Activated CD8-positive, alpha-beta memory T cell treated with anti-CD3 and anti-CD28 coated beads for 4 hours (primary cell): ENCODE data around the gene ZC3H6.
"Not testable (repeated sequence)": the region's sequence is repeated elsewhere in the genome, so short reads cannot be mapped to it uniquely, and the experiment has no call there.

Source experiments
- DNase-seq, 2 donors: peaks; one replicate each; pipeline ENCODE4 v3.0.0-alpha.2; 2020; ENCODE audit warnings: low read depth in 2 of 2

Gene ZC3H6

DNA sequence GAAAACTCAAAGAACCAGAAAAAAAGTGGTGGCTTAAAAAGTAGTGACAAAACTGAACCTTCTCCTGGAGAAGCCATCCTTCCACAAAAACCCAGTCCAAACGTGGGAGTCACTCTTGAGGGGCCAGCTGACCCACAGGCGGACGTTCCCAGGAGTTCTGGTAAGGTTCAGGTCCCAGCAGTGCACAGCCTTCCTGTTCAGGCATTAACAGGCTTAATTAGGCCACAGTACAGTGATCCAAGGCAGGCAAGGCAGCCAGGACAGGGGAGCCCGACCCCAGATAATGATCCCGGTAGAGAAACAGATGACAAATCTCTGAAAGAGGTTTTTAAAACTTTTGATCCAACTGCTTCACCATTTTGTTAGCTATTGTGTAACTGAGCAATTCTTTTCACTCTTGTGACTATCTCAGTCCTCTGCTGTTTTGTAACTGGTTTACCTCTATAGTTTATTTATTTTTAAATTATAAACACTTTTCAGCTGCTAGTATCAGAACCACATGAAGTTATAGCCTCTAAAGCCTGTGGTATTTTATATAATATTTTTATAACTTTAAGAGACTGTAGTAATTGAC lies 56.8 kb downstream of the ZC3H6 start:
- no peak for DNase-seq

DNA sequence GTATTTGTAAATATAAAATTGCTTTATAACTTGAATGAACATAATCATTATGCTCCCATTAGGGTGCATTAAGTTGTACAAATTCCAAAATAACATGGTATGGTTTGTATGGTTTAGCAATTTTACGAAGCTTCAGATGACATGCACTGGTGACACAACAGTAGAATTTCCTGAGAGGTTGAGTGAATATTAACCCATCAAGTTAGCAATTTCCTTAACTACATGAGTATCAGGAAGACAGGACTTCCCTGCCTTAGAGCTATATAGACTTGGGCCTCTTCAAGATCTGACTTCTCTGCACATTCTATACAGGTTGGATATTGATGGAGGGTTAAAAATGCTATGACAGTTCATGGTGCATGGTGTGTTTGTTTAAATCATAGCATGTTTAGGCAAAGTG lies 60.2 kb downstream of the ZC3H6 start:
- DNase-seq = no peak

DNA sequence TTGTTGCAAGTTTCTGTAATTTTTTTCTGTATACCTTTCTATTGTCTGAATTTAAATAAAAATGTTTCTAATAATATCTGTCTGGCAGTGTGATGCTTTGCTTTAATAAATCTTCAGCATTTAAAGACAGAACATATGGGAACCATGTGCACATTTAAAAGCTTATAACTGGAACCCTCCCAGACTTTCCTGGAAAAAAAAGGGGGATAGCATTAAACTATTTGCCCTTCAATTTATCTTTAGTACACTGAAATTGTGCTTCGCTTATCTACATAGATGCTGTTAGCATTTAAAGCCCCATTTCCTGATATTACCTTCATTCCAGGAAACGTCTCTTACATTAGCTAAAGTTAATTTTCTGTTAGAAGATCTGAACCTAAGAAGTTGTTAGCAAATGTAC lies 64.6 kb downstream of the ZC3H6 start:
- DNase-seq = no peak

DNA sequence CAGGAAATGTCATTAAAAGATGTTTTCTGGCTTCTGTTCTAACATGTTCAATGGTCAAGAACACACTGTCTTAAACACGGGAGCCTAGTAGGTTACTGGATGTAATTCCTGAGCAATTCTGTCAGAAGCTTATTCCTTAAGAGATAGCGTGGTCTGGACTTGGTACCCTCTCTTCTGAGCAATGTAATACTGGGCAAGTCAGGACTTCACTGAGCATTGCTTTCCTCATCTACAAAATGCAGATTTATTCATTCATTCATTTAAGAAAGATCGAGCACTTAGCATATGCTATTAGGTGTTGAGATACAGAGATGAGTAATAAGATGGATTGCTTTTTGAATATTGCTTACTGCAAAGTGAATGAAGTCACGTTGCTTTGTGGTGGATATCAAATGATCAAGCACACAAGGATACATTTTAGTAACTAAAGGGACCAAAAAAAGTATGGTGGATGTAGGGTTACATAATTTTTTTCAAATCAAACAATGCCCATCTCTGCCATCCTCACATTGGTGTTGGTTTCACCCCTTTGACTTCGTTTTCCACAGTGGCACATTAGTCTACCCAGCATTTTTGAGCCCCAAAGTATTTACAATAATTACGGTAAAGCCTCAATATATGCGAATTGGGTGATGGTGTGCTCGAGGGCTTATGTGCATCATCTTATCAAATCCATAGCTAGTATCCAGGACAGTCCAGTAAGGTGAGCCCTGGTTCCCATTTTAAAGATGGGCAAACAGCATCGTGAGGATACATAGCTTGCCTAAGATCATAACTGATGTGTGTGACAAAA lies 65.3 kb downstream of the ZC3H6 start:
- DNase-seq = no peak

DNA sequence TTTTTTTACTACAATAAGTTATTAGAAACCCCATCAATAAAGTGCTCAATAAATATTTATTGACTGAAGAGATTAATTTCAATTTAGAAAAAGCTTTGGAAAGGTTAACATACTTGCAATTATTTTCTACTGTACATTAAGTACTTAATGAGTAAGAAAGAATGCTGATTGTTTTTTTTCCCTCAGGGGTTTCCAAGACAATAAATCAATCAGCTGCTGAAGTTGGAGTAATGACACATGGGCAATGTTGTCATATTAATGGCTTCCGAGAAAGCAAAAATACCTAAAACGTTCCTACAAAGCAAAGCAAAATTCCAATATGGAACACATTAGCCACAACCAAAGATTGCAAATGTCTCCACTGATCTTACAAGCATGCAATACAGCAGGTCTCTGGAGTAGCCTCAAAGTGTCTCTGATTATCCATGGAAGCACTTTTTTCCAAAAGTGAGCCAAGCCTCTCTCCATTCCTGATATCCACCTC lies 66.7 kb downstream of the ZC3H6 start:
- no peak for DNase-seq

DNA sequence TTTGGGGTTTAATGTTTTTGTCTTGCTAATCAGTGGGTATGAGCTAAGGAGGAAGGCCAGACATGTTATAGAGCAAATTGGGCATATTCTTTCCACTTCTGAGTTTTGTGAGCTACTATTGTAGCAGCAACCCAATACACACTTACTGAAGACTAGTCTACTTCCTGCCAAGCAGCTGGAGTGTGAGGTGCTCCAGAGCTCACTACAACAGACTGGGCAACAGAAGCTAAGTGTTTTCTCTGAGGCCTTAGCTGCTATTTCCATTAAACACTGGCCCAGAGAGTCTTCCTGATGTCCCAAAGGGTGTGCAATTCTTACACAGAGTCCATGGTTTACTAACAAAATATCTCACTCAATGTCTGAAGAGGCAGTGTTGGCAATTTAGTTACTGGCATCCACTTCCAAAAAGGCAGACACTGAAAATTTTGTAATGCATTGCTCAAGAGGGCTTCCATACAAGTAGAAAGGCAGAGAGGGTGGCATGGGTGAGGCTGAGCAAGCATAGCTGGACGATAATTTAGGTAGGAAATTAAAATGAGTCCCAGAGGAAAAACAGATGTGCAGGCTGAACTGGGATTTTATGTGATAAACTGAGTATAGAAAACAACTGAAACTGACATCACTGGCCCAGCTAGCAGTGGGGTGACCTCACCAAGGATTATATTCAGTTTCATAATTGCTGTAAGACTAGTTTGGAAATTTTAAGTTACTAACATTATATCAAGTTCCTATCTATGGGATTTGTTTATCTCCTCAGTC lies 68.6 kb downstream of the ZC3H6 start:
- DNase-seq = no peak

DNA sequence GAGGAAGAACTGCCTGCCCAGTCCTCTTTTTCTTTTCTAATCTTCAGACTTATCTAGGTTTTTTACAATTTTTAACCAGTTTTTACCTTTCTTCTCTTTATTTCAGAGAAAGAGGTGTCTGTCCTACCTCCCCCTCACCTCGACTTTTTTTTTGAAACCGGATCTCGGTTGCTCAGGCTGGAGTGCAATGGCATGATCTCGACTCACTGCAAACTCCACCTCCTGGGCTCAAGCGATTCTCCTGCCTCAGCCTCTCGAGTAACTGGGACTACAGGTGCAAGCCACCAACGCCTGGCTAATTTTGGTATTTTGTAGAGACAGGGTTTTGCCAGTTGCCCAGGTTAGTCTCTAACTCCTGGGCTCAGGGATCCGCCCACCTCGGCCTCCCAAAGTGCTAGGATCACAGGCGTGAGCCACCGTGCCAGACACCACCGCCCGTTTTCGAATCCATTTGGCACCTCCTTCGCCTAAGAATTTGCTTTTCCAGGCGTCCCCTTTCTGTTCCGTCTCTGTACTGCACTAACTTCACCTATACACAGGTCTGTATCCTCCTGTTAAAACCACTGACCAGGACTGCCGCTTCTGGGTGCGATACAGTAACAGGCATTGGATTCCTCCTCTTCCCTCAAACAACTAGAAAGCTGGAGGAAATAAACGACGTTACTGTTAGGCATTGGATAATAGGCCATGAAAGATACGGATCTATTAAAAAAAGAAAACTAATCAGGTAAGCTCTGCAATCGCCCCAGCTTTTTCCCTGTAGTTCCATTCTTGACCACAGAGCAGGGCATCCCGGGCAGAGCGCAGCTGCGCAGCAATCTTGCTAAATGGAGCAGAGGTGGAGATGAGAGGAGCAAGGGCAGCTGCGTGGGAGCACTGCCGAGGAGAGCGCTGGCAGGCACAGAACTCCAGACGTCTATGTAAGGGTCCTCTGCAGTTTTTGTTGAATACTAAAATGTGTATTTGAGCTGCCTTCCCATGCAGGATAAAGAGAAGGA lies 69.9 kb downstream of the ZC3H6 start:
- no peak for DNase-seq

DNA sequence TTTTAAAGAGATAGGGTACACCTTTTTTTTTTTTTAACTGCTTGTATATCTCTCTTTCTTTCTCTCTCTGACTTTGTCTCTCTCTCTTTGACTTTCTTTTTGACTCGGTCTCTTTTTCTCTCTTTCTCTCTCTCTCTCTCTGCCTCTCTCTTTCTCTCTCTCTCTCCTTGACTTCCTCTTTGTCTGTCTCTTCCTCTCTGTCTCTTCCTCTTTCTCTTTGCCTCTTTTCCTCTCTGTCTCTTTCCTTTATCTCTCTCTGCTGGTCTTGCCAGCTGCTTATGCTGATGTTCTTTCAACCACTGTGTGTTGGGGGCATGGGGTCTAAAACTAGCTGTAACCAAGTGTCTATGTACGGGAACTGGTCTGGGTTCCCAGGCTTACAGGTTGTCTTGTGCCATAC lies 76.9 kb downstream of the ZC3H6 start:
- not testable (repeated sequence) for DNase-seq

DNA sequence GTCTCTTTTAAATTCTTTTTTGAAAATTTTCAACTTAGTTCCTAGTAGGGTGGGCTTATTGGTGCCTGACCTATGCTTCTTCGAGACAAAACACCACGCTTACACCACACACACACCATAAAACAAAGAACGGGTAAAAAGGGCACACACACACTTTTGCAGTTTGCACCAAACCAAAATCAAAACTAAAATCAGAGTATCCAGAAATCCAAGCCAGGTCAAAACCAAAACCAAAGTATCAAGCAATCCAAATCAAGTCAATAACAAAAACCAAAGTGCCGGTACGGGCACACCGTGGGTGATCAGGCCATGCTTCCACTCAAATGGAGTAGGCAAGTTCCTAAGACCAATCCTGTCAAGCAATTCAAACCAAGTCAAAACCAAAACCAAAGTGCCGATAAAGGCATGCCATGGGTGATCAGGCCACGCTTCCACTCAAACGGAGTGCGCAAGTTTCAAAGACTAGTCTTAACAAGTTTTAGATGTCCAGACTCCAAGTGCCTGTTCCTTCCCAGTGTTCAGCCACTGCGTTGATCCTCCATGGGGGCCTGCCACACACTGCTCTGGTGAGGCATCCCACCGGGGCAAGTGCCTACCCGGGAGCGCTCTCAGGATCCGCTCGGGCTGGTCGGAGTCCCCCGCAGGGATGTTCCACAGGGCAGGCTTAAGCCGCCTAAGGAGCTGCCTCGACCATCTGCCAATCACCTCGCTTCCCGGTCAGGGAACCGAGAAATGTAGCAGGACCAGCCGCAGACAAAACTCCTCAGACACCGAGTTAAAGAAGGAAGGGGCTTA lies 77.6 kb downstream of the ZC3H6 start:
- DNase-seq = not testable (repeated sequence)

DNA sequence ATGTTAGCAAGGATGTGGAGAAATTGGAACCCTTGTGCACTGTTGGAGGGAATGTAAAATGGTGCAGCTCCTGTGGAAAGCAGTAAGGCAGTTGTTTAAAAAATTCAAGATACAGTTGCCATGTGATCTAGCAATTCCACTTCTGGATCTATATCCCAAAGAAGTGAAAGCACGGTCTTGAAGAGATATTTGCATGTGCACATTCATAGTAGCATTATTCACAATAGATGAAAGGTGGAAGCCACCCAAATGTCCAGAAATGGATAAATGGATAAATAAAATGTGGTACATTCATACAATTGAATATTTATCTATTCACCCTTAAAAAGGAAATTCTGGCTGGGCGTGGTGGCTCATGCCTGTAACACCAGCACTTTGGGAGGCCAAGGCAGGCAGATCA lies 78.9 kb downstream of the ZC3H6 start:
- not testable (repeated sequence) for DNase-seq

DNA sequence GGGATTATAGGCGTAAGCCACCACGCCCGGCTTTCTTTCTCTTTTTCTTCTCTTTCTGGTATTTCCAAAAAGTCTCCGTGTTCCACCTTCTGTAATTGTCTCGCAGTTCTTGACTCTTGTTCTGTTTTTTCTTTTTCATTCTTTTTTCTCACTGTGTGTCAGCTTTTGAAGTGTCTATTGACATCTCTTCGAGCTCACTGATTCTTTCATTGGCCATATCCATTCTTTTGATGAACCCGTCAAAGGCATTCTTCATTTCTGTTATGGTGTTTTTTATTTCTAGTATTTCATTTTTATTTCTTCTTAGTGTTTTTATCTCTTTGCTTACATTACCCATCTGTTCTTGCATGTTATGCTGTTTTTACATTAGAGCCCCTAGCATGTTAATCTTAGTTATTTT lies 84.7 kb downstream of the ZC3H6 start:
- not testable (repeated sequence) for DNase-seq
